Immature natural killer cell (primary cell): ENCODE results near the gene ITPR2. TPM values are rescaled to one million over a fixed set of nuclear protein-coding genes. Genes with fewer than 3 reads are reported as not detected.

Experiments used
- DNase-seq, 3 donors: peaks; one replicate each; pipeline ENCODE4 v3.0.0; 2022; ENCODE audit warnings: mixed read lengths in 1 of 3
- H3K27ac Mint-ChIP-seq, 6 donors: one replicate each; pipeline ENCODE4 v1.8.0; 2020; ENCODE audit warnings: mixed read lengths in 6 of 6, mild to moderate bottlenecking in 5 of 6, inconsistent platforms in 4 of 6, moderate library complexity in 3 of 6
- H3K27me3 Mint-ChIP-seq, 3 donors: one replicate each; pipeline ENCODE4 v1.8.0; 2020 to 2021; ENCODE audit warnings: low read depth in 3 of 3, mild to moderate bottlenecking in 3 of 3, mixed read lengths in 3 of 3, moderate library complexity in 3 of 3, inconsistent platforms in 1 of 3
- H3K36me3 Mint-ChIP-seq, 3 donors: one replicate each; pipeline ENCODE4 v1.8.0; 2020; ENCODE audit warnings: mixed read lengths in 3 of 3, inconsistent platforms in 2 of 3, mild to moderate bottlenecking in 2 of 3
- H3K4me1 Mint-ChIP-seq, 2 donors: one replicate each; pipeline ENCODE4 v1.8.0; 2020; ENCODE audit warnings: inconsistent platforms in 2 of 2, mild to moderate bottlenecking in 2 of 2, mixed read lengths in 2 of 2, moderate library complexity in 1 of 2
- H3K4me3 Mint-ChIP-seq, 5 donors: one replicate each; pipeline ENCODE4 v1.8.0; 2020; ENCODE audit warnings: mild to moderate bottlenecking in 5 of 5, mixed read lengths in 5 of 5, inconsistent platforms in 3 of 5, moderate library complexity in 3 of 5
- H3K9me3 Mint-ChIP-seq, 6 donors: one replicate each; pipeline ENCODE4 v1.8.0; 2020; ENCODE audit warnings: mild to moderate bottlenecking in 6 of 6, mixed read lengths in 6 of 6, inconsistent platforms in 4 of 6, moderate library complexity in 3 of 6
- polyA plus RNA-seq, 3 donors: library from polyadenylated mRNA; unstranded; fragments of 300-500 nt; fragmentation: Illumina TruSeq; gene quantifications; one replicate each; pipeline ENCODE4 v1.2.3, GENCODE V29; 2021

Gene ITPR2
- polyA plus RNA-seq, 3 donors from 2014 or later, result 7.2 to 23.4 (median 7.4) TPM

GRCh38 chr12:26403601-26404000 lies 429.4 kb downstream of the ITPR2 start:
- H3K27ac Mint-ChIP-seq, result no peak overlapping the region
- no peaks in the 10 kb centered on the region for H3K27me3 Mint-ChIP-seq
- H3K4me1 Mint-ChIP-seq, result no peaks in the 10 kb centered on the region
- no peak overlapping the region for H3K4me3 Mint-ChIP-seq
- H3K9me3 Mint-ChIP-seq, result no peaks in the 10 kb centered on the region
- peaks cover 5 to 14% (median 8%) of the 10 kb centered on the region in 3 donors for H3K36me3 Mint-ChIP-seq
- no peak for DNase-seq

DNA sequence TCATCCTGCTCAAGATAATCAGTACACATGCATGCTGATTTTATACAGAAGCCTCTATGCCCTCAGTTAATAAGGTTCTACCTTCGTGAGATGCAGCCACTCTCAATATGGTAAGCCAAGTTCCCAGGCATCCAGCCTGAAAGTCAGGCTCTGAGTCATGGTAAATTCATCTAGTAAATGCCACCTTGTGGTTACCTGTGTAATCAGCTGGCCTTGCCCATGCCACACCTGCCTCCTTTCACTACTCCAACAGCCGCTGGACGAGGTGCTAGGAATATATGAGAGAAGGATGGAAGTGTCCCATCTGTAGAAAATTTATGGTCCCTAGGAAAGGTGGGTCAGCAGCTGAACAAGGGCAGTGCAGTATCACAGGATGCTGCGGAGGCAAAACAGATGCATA lies 430.3 kb downstream of the ITPR2 start:
- H3K4me3 Mint-ChIP-seq, result no peak overlapping the region
- no peaks in the 10 kb centered on the region for H3K9me3 Mint-ChIP-seq
- no peak overlapping the region for H3K27ac Mint-ChIP-seq
- no peaks in the 10 kb centered on the region for H3K4me1 Mint-ChIP-seq
- no peak for DNase-seq
- H3K36me3 Mint-ChIP-seq, result peaks cover 1 to 11% (median 4%) of the 10 kb centered on the region in 3 donors
- no peaks in the 10 kb centered on the region for H3K27me3 Mint-ChIP-seq

DNA sequence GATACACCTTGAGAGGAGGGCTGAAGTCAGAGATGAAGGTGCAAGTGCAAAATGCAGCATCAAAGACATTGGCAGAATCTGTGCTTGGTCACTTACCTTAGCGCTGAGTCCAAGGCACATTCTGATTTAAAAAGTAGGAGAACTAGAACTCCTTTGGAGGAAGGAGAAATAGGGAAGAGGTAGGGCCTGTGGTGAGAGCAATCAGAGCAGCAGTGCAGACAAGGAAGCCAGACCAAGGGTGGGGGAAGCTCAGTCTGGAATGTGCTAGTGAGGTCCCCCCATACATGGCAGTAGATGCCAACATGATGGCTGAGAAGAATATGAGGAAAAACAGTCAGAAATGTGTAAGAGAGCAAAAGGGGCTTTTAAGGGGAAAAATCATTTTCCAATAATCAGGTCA lies 431.1 kb downstream of the ITPR2 start:
- H3K4me3 Mint-ChIP-seq, result no peak overlapping the region
- H3K27ac Mint-ChIP-seq, result no peak overlapping the region
- DNase-seq, result no peak
- H3K9me3 Mint-ChIP-seq, result no peaks in the 10 kb centered on the region
- no peaks in the 10 kb centered on the region for H3K27me3 Mint-ChIP-seq
- H3K4me1 Mint-ChIP-seq, result no peaks in the 10 kb centered on the region
- peaks cover 0 to 8% (median 3%) of the 10 kb centered on the region in 3 donors for H3K36me3 Mint-ChIP-seq

- Mint-ChIP-seq H3K9me3 (no peaks in the 10 kb centered on the region), H3K4me3 (no peak overlapping the region), H3K27ac (no peak overlapping the region), H3K36me3 (peaks cover 0 to 6% (median 3%) of the 10 kb centered on the region in 3 donors), H3K4me1 (no peaks in the 10 kb centered on the region), H3K27me3 (no peaks in the 10 kb centered on the region)
- no peak for DNase-seq
These were observed 432.4 kb downstream of the ITPR2 start for GRCh38 chr12:26400627-26401026.

GRCh38 chr12:26399381-26399780 lies 433.6 kb downstream of the ITPR2 start:
- Mint-ChIP-seq H3K9me3 (no peaks in the 10 kb centered on the region), H3K36me3 (peaks cover 0 to 6% (median 3%) of the 10 kb centered on the region in 3 donors)

GRCh38 chr12:26396402-26396801 lies 436.6 kb downstream of the ITPR2 start:
- Mint-ChIP-seq H3K4me1 (no peaks in the 10 kb centered on the region), H3K27me3 (no peaks in the 10 kb centered on the region)
- no peak for DNase-seq

More at GRCh38 chr12:26399381-26399780, 433.6 kb downstream of the ITPR2 start:
- Mint-ChIP-seq H3K27ac (no peak overlapping the region), H3K4me3 (no peak overlapping the region), H3K4me1 (no peaks in the 10 kb centered on the region), H3K27me3 (no peaks in the 10 kb centered on the region)
- no peak for DNase-seq

GRCh38 chr12:26389343-26389742 lies 443.7 kb downstream of the ITPR2 start:
- Mint-ChIP-seq H3K4me1 (no peaks in the 10 kb centered on the region), H3K36me3 (peaks cover 51 to 60% (median 55%) of the 10 kb centered on the region in 3 donors), H3K27me3 (peaks cover 0 to 2% (median 0%) of the 10 kb centered on the region in 3 donors), H3K27ac (no peak overlapping the region), H3K4me3 (no peak overlapping the region), H3K9me3 (no peaks in the 10 kb centered on the region)
- no peak for DNase-seq

More at GRCh38 chr12:26396402-26396801, 436.6 kb downstream of the ITPR2 start:
- Mint-ChIP-seq H3K9me3 (no peaks in the 10 kb centered on the region), H3K36me3 (peaks cover 13 to 20% (median 16%) of the 10 kb centered on the region in 3 donors), H3K27ac (no peak overlapping the region), H3K4me3 (no peak overlapping the region)

DNA sequence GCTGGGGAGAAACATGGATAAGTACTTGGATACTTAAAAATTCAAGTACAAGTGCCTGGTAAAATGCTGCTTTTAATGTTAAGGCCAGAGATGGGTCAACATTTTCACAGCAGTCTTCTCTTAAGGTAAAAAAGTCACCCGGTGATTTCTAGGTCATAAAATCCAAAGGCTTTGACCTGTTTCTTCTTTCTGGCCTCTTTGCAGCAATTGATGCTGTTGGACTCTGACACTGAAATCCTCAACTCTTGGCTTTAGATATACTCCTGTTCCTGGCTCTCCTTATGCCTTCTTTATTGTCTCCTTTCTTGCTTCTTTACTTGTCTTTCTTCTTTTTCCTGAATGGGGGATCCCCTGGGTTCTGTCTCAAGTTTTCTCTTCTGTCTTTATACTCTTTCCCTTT lies 448.5 kb downstream of the ITPR2 start:
- Mint-ChIP-seq H3K27me3 (peaks cover 0 to 3% (median 0%) of the 10 kb centered on the region in 3 donors), H3K9me3 (no peaks in the 10 kb centered on the region), H3K27ac (peak overlapping the region in 1 of 6 donors; percentile 48), H3K36me3 (peaks cover 48 to 59% (median 48%) of the 10 kb centered on the region in 3 donors), H3K4me1 (no peaks in the 10 kb centered on the region), H3K4me3 (no peak overlapping the region)
- DNase-seq, result no peak

GRCh38 chr12:26383041-26383440 lies 450.0 kb downstream of the ITPR2 start:
- no peaks in the 10 kb centered on the region for H3K9me3 Mint-ChIP-seq
- no peak for DNase-seq
- H3K4me3 Mint-ChIP-seq, result no peak overlapping the region
- no peaks in the 10 kb centered on the region for H3K4me1 Mint-ChIP-seq
- H3K36me3 Mint-ChIP-seq, result peaks cover 41 to 50% (median 48%) of the 10 kb centered on the region in 3 donors
- H3K27ac Mint-ChIP-seq, result no peak overlapping the region
- H3K27me3 Mint-ChIP-seq, result peaks cover 0 to 3% (median 0%) of the 10 kb centered on the region in 3 donors

- no peaks in the 10 kb centered on the region for H3K9me3 Mint-ChIP-seq
- peaks cover 38 to 44% (median 41%) of the 10 kb centered on the region in 3 donors for H3K36me3 Mint-ChIP-seq
- no peak for DNase-seq
- peaks cover 0 to 4% (median 0%) of the 10 kb centered on the region in 3 donors for H3K27me3 Mint-ChIP-seq
- H3K4me1 Mint-ChIP-seq, result no peaks in the 10 kb centered on the region
- no peak overlapping the region for H3K4me3 Mint-ChIP-seq
- no peak overlapping the region for H3K27ac Mint-ChIP-seq
These were observed 452.1 kb downstream of the ITPR2 start for GRCh38 chr12:26380897-26381296.

- no peak overlapping the region for H3K4me3 Mint-ChIP-seq
- peaks cover 31 to 35% (median 33%) of the 10 kb centered on the region in 3 donors for H3K36me3 Mint-ChIP-seq
- no peaks in the 10 kb centered on the region for H3K9me3 Mint-ChIP-seq
- H3K27ac Mint-ChIP-seq, result no peak overlapping the region
- peaks cover 0 to 4% (median 0%) of the 10 kb centered on the region in 3 donors for H3K27me3 Mint-ChIP-seq
- H3K4me1 Mint-ChIP-seq, result no peaks in the 10 kb centered on the region
- no peak for DNase-seq
These were observed 453.1 kb downstream of the ITPR2 start for GRCh38 chr12:26379777-26380467.

DNA sequence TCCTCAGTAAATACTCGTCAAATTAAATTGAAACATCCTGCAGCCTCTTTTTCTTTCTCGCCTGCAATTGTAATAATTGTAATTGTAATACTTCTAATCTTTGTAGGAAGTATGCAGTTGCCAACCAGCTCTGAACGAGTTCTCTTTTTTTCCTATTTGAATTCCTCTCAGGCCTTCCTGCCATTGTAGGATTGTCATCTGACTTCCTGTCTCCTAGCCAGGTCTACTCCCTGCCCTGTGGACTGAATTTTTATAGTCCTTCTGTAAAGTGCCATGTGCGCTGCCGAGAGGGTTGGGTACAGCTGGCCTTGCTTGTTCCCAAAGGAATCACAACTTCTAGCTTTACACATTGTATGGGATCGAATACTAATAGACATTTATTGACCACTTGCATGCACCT lies 454.3 kb downstream of the ITPR2 start:
- H3K27me3 Mint-ChIP-seq, result peaks cover 0 to 5% (median 0%) of the 10 kb centered on the region in 3 donors
- peaks cover 19 to 28% (median 21%) of the 10 kb centered on the region in 3 donors for H3K36me3 Mint-ChIP-seq
- H3K4me1 Mint-ChIP-seq, result no peaks in the 10 kb centered on the region
- no peak overlapping the region for H3K27ac Mint-ChIP-seq
- no peaks in the 10 kb centered on the region for H3K9me3 Mint-ChIP-seq
- no peak for DNase-seq
- H3K4me3 Mint-ChIP-seq, result no peak overlapping the region

DNA sequence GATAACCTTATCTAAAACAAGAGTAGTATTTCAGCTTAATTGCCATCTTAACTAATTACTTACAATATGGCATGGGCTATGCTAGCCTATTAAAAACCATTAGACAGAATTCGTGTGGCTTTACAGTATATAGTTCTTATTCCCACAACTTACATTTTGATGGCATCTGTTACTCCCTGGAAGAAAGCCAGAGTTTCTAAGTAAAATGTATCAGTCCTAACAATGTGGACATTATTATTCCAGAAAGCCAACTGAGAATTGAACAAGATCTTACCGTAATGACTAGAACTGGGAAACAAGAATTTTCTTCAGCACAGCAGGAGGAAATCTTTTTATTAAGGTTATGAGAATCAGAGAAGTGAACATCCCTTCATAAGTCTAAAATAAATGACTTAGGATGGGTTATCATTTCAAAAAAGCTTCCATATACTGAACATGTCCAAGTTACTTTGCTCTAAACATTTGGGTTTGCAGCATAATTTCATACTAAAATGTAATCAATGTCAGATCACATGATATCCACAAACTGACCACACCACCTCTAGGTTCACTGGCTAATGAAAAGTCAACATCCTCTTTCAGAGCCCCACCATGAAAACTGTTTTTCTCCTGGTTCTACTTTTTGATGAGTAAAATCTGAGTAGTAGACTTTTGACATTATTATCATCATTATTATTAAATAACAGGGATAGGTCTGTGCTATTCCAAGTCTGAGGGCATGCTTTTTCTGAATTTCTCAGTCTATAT lies 457.9 kb downstream of the ITPR2 start:
- no peaks in the 10 kb centered on the region for H3K4me1 Mint-ChIP-seq
- peaks cover 0 to 3% (median 0%) of the 10 kb centered on the region in 3 donors for H3K27me3 Mint-ChIP-seq
- DNase-seq, result no peak
- peaks cover 14 to 29% (median 24%) of the 10 kb centered on the region in 3 donors for H3K36me3 Mint-ChIP-seq
- no peak overlapping the region for H3K4me3 Mint-ChIP-seq
- no peaks in the 10 kb centered on the region for H3K9me3 Mint-ChIP-seq
- no peak overlapping the region for H3K27ac Mint-ChIP-seq
